ENCODE measurements around the gene SPRED1. TPM values are rescaled to one million over a fixed set of nuclear protein-coding genes. Genes with fewer than 3 reads are reported as not detected.

SPRED1 gene
- total and polyA plus RNA-seq, 2 donors from 2014 or later: 4.6 to 36.2 TPM

DNA sequence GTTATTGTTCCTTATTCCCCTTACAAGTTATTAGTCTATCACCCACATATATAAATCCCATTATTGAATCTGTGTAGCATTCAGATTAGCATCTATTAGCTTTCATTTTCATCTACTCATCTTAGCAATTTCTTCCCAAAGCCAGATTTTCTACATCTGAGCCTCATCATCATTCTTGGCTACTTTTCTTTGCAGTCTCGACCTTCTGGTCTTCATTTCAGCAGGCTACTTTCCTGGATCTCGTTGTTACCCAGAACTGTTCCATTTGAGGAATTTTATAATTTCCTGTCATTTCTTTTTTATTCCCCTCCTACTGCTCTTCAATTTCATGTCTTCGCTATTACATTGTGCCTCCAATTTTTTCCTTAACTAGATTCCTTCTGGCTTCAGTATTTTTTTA lies 51.8 kb downstream of the SPRED1 start:
- Histone ChIP-seq H3K27ac (ENCODE audit: low read depth in 2 of 2, low read length in 2 of 2) (no peak overlapping the region), H3K36me3 (ENCODE audit: control insufficient read depth in 2 of 3, insufficient read depth in 3 of 3, low read length in 3 of 3) (no peaks in the 10 kb centered on the region), H3K9ac (ENCODE audit: low read length in 3 of 3) (no peak overlapping the region), H3K9me3 (ENCODE audit: control insufficient read depth in 2 of 3, insufficient read depth in 1 of 3, low read length in 3 of 3) (no peaks in the 10 kb centered on the region), H3K4me3 (ENCODE audit: low read length in 3 of 3) (no peak overlapping the region), H3K27me3 (ENCODE audit: control insufficient read depth, insufficient read depth, low read length) (no peaks in the 10 kb centered on the region), H3K4me1 (ENCODE audit: control insufficient read depth in 2 of 3, insufficient read depth in 2 of 3, low read depth in 1 of 3, low read length in 3 of 3) (no peaks in the 10 kb centered on the region)
- FAIRE-seq: no peak
- TF ChIP-seq, protein P1, sequence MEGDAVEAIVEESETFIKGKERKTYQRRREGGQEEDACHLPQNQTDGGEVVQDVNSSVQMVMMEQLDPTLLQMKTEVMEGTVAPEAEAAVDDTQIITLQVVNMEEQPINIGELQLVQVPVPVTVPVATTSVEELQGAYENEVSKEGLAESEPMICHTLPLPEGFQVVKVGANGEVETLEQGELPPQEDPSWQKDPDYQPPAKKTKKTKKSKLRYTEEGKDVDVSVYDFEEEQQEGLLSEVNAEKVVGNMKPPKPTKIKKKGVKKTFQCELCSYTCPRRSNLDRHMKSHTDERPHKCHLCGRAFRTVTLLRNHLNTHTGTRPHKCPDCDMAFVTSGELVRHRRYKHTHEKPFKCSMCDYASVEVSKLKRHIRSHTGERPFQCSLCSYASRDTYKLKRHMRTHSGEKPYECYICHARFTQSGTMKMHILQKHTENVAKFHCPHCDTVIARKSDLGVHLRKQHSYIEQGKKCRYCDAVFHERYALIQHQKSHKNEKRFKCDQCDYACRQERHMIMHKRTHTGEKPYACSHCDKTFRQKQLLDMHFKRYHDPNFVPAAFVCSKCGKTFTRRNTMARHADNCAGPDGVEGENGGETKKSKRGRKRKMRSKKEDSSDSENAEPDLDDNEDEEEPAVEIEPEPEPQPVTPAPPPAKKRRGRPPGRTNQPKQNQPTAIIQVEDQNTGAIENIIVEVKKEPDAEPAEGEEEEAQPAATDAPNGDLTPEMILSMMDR (IDR thresholded peaks at IDR 0.05; ENCODE audit: borderline replicate concordance, extremely low read depth, insufficient read depth): no peak
- no peak for DNase-seq
- intact Hi-C loops (cut with DNase I): no loop called here

DNA sequence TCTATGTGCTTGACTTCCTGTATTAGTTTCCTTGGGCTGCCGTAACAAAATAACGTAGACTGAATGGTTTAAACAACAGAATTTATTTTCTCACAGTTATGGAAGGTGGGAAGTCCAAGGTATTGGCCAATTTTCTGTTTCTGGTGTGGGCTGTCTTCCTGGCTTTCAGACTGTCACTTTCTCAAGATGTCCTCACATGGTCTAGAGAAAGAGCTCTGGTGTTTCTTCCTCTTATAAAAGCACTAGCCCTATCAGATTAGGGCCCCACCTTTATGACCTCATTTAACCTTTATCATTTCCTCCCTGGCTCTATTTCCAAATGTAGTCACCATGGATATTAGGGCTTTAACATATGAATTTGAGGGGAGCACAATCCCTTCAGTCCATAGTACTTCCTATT lies 54.6 kb downstream of the SPRED1 start:
- no peak overlapping the region for H3K4me3 ChIP-seq (ENCODE audit: low read length in 3 of 3)
- TF ChIP-seq, protein P1 (IDR thresholded peaks at IDR 0.05; ENCODE audit: borderline replicate concordance, extremely low read depth, insufficient read depth): no peak
- H3K27ac ChIP-seq (ENCODE audit: low read depth in 2 of 2, low read length in 2 of 2): no peak overlapping the region
- FAIRE-seq (no peak), DNase-seq (no peak)
- intact Hi-C loops (cut with DNase I): no loop called here
- H3K4me1 ChIP-seq (ENCODE audit: control insufficient read depth in 2 of 3, insufficient read depth in 2 of 3, low read depth in 1 of 3, low read length in 3 of 3): no peaks in the 10 kb centered on the region
- no peaks in the 10 kb centered on the region for H3K9me3 ChIP-seq (ENCODE audit: control insufficient read depth in 2 of 3, insufficient read depth in 1 of 3, low read length in 3 of 3)
- H3K9ac ChIP-seq (ENCODE audit: low read length in 3 of 3): no peak overlapping the region
- H3K27me3 ChIP-seq (ENCODE audit: control insufficient read depth, insufficient read depth, low read length): no peaks in the 10 kb centered on the region
- no peaks in the 10 kb centered on the region for H3K36me3 ChIP-seq (ENCODE audit: control insufficient read depth in 2 of 3, insufficient read depth in 3 of 3, low read length in 3 of 3)

DNA sequence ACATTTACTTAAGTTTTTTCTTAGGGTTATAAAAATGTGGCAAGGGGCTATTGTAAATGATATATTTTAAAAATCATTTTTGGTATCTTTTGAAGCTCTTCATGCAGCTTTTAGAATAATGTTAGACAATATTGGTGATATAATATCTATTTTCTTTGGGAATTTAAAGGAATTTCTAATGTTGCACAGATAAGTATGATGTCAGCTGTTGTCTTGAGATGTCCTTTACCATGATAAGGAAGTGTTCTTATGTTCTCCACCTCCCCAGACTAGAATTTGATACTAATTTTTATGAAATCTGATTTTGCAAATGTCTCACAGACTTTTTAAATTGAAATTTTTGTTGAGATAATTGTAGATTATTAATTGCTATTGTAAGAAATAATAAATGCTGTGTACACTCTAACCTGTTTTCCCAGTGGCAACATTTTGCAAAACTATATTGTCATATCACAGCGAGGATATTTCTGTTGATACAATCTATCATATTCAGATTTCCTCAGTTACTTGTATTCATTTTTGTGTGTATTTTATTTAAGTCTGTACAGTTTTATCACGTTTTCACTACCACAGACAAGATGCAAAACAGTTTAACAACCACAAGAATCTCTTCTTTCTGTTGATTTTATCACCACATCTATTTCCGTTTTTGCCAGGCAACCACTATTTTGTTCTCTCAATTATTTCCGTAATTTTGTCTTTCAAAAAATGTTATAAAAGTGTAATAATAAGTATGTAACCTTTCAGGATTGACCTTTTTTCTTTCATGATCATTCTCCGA lies 55.4 kb downstream of the SPRED1 start:
- H3K4me3 ChIP-seq (ENCODE audit: low read length in 3 of 3): no peak overlapping the region
- DNase-seq (no peak), FAIRE-seq (no peak)
- no peak overlapping the region for H3K9ac ChIP-seq (ENCODE audit: low read length in 3 of 3)
- no peak overlapping the region for H3K27ac ChIP-seq (ENCODE audit: low read depth in 2 of 2, low read length in 2 of 2)
- H3K36me3 ChIP-seq (ENCODE audit: control insufficient read depth in 2 of 3, insufficient read depth in 3 of 3, low read length in 3 of 3): no peaks in the 10 kb centered on the region
- H3K4me1 ChIP-seq (ENCODE audit: control insufficient read depth in 2 of 3, insufficient read depth in 2 of 3, low read depth in 1 of 3, low read length in 3 of 3): no peaks in the 10 kb centered on the region
- H3K27me3 ChIP-seq (ENCODE audit: control insufficient read depth, insufficient read depth, low read length): no peaks in the 10 kb centered on the region
- intact Hi-C loops (cut with DNase I): no loop called here
- H3K9me3 ChIP-seq (ENCODE audit: control insufficient read depth in 2 of 3, insufficient read depth in 1 of 3, low read length in 3 of 3): no peaks in the 10 kb centered on the region
- TF ChIP-seq, protein P1 (IDR thresholded peaks at IDR 0.05; ENCODE audit: borderline replicate concordance, extremely low read depth, insufficient read depth): no peak

All from kidney (tissue), 14 donors.